ENCODE data around the gene MOSPD3. TPM values are rescaled to one million over a fixed set of nuclear protein-coding genes. Genes with fewer than 3 reads are reported as not detected.

The MOSPD3 gene
- total and polyA plus RNA-seq, 2 donors (not counting 3 experiments of a cell fraction or from before 2014, with no cell fraction given): 24.4 to 40.7 TPM

Small RNA genes within 50 kb of the gene (small RNA-seq; reads per million reads assigned to genes)
- gene SAP25 (ENCODE audit: insufficient read depth, insufficient read length, low read depth, low replicate concordance): not detected

Other genes with a start within 250 kb of the MOSPD3 start
- 0.53 and 1.3 TPM in 2 replicates for gene PILRA, start 239.1 kb upstream of the MOSPD3 start, total RNA-seq
- 0.61 and 0.67 TPM in 2 replicates for gene PILRA, start 239.1 kb upstream of the MOSPD3 start, polyA plus RNA-seq
- 0.31 and 0.48 TPM in 2 replicates for gene ZCWPW1, start 183.8 kb upstream of the MOSPD3 start, total RNA-seq
- gene ZCWPW1, start 183.8 kb upstream of the MOSPD3 start, polyA plus RNA-seq: 0.30 and 0.32 TPM in 2 replicates
- gene MEPCE, start 182.7 kb upstream of the MOSPD3 start, total RNA-seq: 37.1 and 45.8 TPM in 2 replicates
- gene MEPCE, start 182.7 kb upstream of the MOSPD3 start, polyA plus RNA-seq: 23.3 and 24.3 TPM in 2 replicates
- gene PPP1R35, start 176.0 kb upstream of the MOSPD3 start, total RNA-seq: 42.4 and 46.1 TPM in 2 replicates
- 37.7 and 47.9 TPM in 2 replicates for gene PPP1R35, start 176.0 kb upstream of the MOSPD3 start, polyA plus RNA-seq
- gene SPACDR, start 148.3 kb upstream of the MOSPD3 start, total RNA-seq: 1.5 and 4.1 TPM in 2 replicates
- gene SPACDR, start 148.3 kb upstream of the MOSPD3 start, polyA plus RNA-seq: 1.6 and 1.9 TPM in 2 replicates
- 66.3 and 84.4 TPM in 2 replicates for gene TSC22D4, start 133.3 kb upstream of the MOSPD3 start, total RNA-seq
- 40.1 and 52.5 TPM in 2 replicates for gene TSC22D4, start 133.3 kb upstream of the MOSPD3 start, polyA plus RNA-seq
- 2.0 and 2.8 TPM in 2 replicates for gene NYAP1, start 128.6 kb upstream of the MOSPD3 start, total RNA-seq
- gene NYAP1, start 128.6 kb upstream of the MOSPD3 start, polyA plus RNA-seq: 0.37 and 0.46 TPM in 2 replicates
- gene AGFG2, start 73.3 kb upstream of the MOSPD3 start, total RNA-seq: 36.3 and 44.6 TPM in 2 replicates
- gene AGFG2, start 73.3 kb upstream of the MOSPD3 start, polyA plus RNA-seq: 33.6 and 47.9 TPM in 2 replicates
- 2.4 and 3.2 TPM in 2 replicates for gene SAP25, start 38.6 kb upstream of the MOSPD3 start, total RNA-seq
- 3.2 and 5.0 TPM in 2 replicates for gene SAP25, start 38.6 kb upstream of the MOSPD3 start, polyA plus RNA-seq
- 56.1 and 61.5 TPM in 2 replicates for gene LRCH4, start 26.4 kb upstream of the MOSPD3 start, total RNA-seq
- 32.1 and 40.6 TPM in 2 replicates for gene LRCH4, start 26.4 kb upstream of the MOSPD3 start, polyA plus RNA-seq
- 0.35 and 0.38 TPM in 2 replicates for gene FBXO24, start 26.2 kb upstream of the MOSPD3 start, total RNA-seq
- gene FBXO24, start 26.2 kb upstream of the MOSPD3 start, polyA plus RNA-seq: 0.16 and 0.37 TPM in 2 replicates
- 4.3 and 4.7 TPM in 2 replicates for gene PCOLCE, start 10.2 kb upstream of the MOSPD3 start, total RNA-seq
- 1.2 and 2.5 TPM in 2 replicates for gene PCOLCE, start 10.2 kb upstream of the MOSPD3 start, polyA plus RNA-seq
- gene TFR2, start 29.0 kb downstream of the MOSPD3 start, total RNA-seq: 0.60 and 0.95 TPM in 2 replicates
- gene TFR2, start 29.0 kb downstream of the MOSPD3 start, polyA plus RNA-seq: 0.32 and 0.37 TPM in 2 replicates
- not detected in 2 replicates for gene ACTL6B, start 43.9 kb downstream of the MOSPD3 start, total RNA-seq
- not detected in 2 replicates for gene ACTL6B, start 43.9 kb downstream of the MOSPD3 start, polyA plus RNA-seq
- gene GNB2, start 61.2 kb downstream of the MOSPD3 start, total RNA-seq: 297 and 300 TPM in 2 replicates
- 433 and 502 TPM in 2 replicates for gene GNB2, start 61.2 kb downstream of the MOSPD3 start, polyA plus RNA-seq
- 37.3 and 46.3 TPM in 2 replicates for gene GIGYF1, start 81.7 kb downstream of the MOSPD3 start, total RNA-seq
- 13.6 and 17.2 TPM in 2 replicates for gene GIGYF1, start 81.7 kb downstream of the MOSPD3 start, polyA plus RNA-seq
- gene POP7, start 93.6 kb downstream of the MOSPD3 start, total RNA-seq: 47.4 and 48.0 TPM in 2 replicates
- gene POP7, start 93.6 kb downstream of the MOSPD3 start, polyA plus RNA-seq: 48.8 and 68.2 TPM in 2 replicates
- gene EPO, start 107.9 kb downstream of the MOSPD3 start, total RNA-seq: not detected in 2 replicates
- not detected in 2 replicates for gene EPO, start 107.9 kb downstream of the MOSPD3 start, polyA plus RNA-seq
- gene ZAN, start 121.1 kb downstream of the MOSPD3 start, total RNA-seq: not detected in 2 replicates
- not detected in 2 replicates for gene ZAN, start 121.1 kb downstream of the MOSPD3 start, polyA plus RNA-seq
- 148 and 193 TPM in 2 replicates for gene EPHB4, start 215.0 kb downstream of the MOSPD3 start, total RNA-seq
- 240 and 274 TPM in 2 replicates for gene EPHB4, start 215.0 kb downstream of the MOSPD3 start, polyA plus RNA-seq
- gene SLC12A9, start 240.2 kb downstream of the MOSPD3 start, total RNA-seq: 30.1 and 35.0 TPM in 2 replicates
- gene SLC12A9, start 240.2 kb downstream of the MOSPD3 start, polyA plus RNA-seq: 37.0 and 37.5 TPM in 2 replicates

Data from endothelial cell of umbilical vein (primary cell).